ENCODE data around the gene PPM1E.
A peak's percentile ranks its signal among the peaks of the same experiment; 100 is the strongest.

The PPM1E gene

DNA sequence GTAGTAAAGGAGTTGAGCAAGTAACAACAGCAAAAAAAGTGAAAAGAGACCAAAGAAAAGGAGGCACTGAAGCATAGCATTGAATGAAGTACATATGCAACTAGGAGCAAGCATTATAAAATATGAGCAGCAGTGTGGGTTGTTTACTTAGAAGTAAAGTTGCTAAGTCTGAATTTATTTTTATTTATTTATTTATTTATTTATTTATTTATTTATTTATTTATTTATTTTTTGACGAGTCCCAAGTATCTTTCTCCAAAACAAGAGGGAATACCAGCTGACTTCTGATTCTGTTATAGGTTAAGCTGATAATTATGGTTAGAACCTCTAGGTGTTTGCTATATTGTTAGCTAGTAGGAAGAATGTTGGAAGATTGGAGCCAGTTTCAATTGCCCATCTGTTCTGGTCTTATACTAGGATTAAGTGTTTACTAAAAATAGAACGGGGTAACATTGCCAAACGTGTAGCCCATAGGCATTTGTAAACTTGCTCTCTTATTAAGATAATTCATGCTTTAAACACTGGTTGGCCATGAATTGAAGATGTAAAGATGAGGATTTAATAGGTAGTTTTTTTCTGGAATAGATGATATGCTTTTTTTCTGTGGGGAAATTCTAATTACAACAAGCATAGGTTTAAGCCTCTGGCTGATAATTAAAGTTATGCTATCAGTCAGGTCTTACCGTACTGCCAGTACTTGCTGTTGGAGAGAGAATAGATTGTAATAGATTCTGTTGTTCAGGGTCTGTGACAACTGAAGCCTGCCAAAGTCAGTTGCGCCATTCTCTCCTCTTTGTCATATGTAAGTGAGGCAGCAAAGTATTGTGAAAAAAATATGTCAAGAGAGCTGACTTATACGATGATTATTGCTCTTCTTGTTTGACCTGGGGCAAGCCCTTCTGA, 66.7 kb downstream of the PPM1E start:
- H3K27ac ChIP-seq: peak overlapping the region; percentile 15; the same call in 1 of the 2 replicates
- TF ChIP-seq CTCF (IDR thresholded peaks at IDR 0.05) (no peak), ZFX (IDR thresholded peaks at IDR 0.05; ENCODE audit: borderline replicate concordance) (no peak)

GRCh38 chr17:58823051-58823525, 67.4 kb downstream of the PPM1E start:
- no peak for TF ChIP-seq ZFX (IDR thresholded peaks at IDR 0.05; ENCODE audit: borderline replicate concordance)
- no peak for TF ChIP-seq CTCF (IDR thresholded peaks at IDR 0.05)
- peak overlapping the region; percentile 15; the same call in 1 of the 2 replicates for H3K27ac ChIP-seq

- H3K27ac ChIP-seq: peak overlapping the region; percentile 82
- TF ChIP-seq ZFX (IDR thresholded peaks at IDR 0.05; ENCODE audit: borderline replicate concordance): no peak
- TF ChIP-seq CTCF (IDR thresholded peaks at IDR 0.05): no peak
These were observed 73.6 kb downstream of the PPM1E start for GRCh38 chr17:58829172-58829637.

GRCh38 chr17:58831780-58832179, 76.1 kb downstream of the PPM1E start:
- H3K27ac ChIP-seq: no peak overlapping the region
- TF ChIP-seq CTCF (IDR thresholded peaks at IDR 0.05) (no peak), ZFX (IDR thresholded peaks at IDR 0.05; ENCODE audit: borderline replicate concordance) (no peak)

DNA sequence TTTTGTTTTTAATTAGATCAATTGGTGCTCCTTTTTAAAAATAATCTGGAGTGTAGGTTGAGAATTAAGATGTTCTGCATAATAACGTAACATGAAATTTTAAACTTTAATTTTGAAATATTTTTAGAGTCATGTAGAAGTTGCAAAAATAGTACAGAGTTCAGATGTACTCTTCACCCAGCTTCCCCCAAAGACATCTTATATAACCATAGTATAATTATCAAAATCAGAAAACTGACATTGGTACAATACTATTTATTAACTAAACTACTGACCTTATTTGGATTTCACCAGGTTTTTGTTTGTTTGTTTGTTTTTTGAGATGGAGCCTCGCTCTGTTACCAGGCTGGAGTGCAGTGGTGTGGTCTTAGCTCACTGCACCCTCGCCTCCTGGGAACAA, 76.9 kb downstream of the PPM1E start:
- TF ChIP-seq CTCF (IDR thresholded peaks at IDR 0.05): no peak
- no peak for TF ChIP-seq ZFX (IDR thresholded peaks at IDR 0.05; ENCODE audit: borderline replicate concordance)
- H3K27ac ChIP-seq: no peak overlapping the region

DNA sequence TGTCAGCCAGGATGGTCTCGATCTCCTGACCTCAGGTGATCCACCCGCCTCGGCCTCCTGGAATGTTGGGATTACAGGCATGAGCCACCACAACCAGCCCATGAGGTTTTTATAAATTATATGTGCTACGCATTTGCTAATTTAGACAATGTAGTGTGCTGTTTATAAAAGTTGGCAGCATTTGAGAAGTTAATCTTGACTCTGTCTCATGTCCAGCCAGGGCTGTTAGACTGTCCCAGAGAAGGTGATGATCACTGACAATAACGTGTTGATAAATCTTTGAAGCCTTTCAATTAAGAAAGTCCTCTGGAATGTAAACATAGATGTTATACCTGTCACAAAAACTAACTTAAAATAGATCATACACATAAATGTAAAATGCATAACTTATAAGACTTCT, 82.0 kb downstream of the PPM1E start:
- TF ChIP-seq CTCF (IDR thresholded peaks at IDR 0.05): no peak
- TF ChIP-seq ZFX (IDR thresholded peaks at IDR 0.05; ENCODE audit: borderline replicate concordance): no peak
- no peak overlapping the region for H3K27ac ChIP-seq

Measured in 22Rv1 (cell line).